Activated CD4-positive, CD25-positive, alpha-beta regulatory T cell treated with anti-CD3 and anti-CD28 coated beads, Interleukin-2, amount 50 U/mL, for 72 hours (primary cell): ENCODE results near the gene HSPA13.
"Not testable (repeated sequence)": the region's sequence is repeated elsewhere in the genome, so short reads cannot be mapped to it uniquely, and the experiment has no call there.

Experiments
- DNase-seq: peaks from one replicate; pipeline ENCODE4 v3.0.0; 2021

HSPA13 gene

GRCh38 chr21:14382835-14383595 is at the start of gene HSPA13:
TSS of gene HSPA13 (minus strand) at chr21:14383146. CDS start at chr21:14383119, 27 bp downstream.
- DNase-seq = peak; percentile 94

- no peak for DNase-seq
Measured at GRCh38 chr21:14418920-14419319, 36.0 kb upstream of the HSPA13 start.

GRCh38 chr21:14414932-14415508 is 32.1 kb upstream of the HSPA13 start:
- no peak for DNase-seq

GRCh38 chr21:14405962-14406361 is 23.0 kb upstream of the HSPA13 start:
- DNase-seq = no peak

- no peak for DNase-seq
Measured at GRCh38 chr21:14405225-14405624, 22.3 kb upstream of the HSPA13 start.

- DNase-seq = no peak
Measured at GRCh38 chr21:14403681-14404318, 20.9 kb upstream of the HSPA13 start.

- DNase-seq = no peak
Measured at GRCh38 chr21:14401217-14401616, 18.3 kb upstream of the HSPA13 start.

- DNase-seq = no peak
Measured at GRCh38 chr21:14388282-14388681, 5.3 kb upstream of the HSPA13 start.

- no peak for DNase-seq
Measured at GRCh38 chr21:14384453-14384852, 1.5 kb upstream of the HSPA13 start.

- DNase-seq = no peak
Measured at GRCh38 chr21:14383596-14384180, 742 bp upstream of the HSPA13 start.

- no peak for DNase-seq
Measured at GRCh38 chr21:14382486-14382834, 486 bp downstream of the HSPA13 start.

- no peak for DNase-seq
Measured at GRCh38 chr21:14376854-14377253, 6.1 kb downstream of the HSPA13 start.

GRCh38 chr21:14366998-14367397 is 15.9 kb downstream of the HSPA13 start:
- DNase-seq = no peak

- no peak for DNase-seq
Measured at GRCh38 chr21:14361958-14362357, 21.0 kb downstream of the HSPA13 start.

- no peak for DNase-seq
Measured at GRCh38 chr21:14358775-14359174, 24.2 kb downstream of the HSPA13 start.

- DNase-seq = no peak
Measured at GRCh38 chr21:14356746-14357145, 26.2 kb downstream of the HSPA13 start.

GRCh38 chr21:14354515-14354914 is 28.4 kb downstream of the HSPA13 start:
- no peak for DNase-seq

- no peak for DNase-seq
Measured at GRCh38 chr21:14353726-14354125, 29.2 kb downstream of the HSPA13 start.

GRCh38 chr21:14353231-14353630 is 29.7 kb downstream of the HSPA13 start:
- DNase-seq = no peak

GRCh38 chr21:14327346-14327745 is 55.6 kb downstream of the HSPA13 start:
- not testable (repeated sequence) for DNase-seq

GRCh38 chr21:14325595-14325994 is 57.4 kb downstream of the HSPA13 start:
- DNase-seq = no peak
